Activated T-helper 17 cell treated with anti-CD3 and anti-CD28 coated beads, Interleukin-2, amount 50 U/mL, for 72 hours (primary cell): ENCODE measurements around the gene IL18. TPM values are rescaled to one million over a fixed set of nuclear protein-coding genes. Genes with fewer than 3 reads are reported as not detected.

Source experiments
- ATAC-seq: fragments of 150-1000 bp; cut with Tn5 transposase; replicated peaks from 2 replicates; pipeline ENCODE4 v1.10.0; 2021; ENCODE audit warnings: mild to moderate bottlenecking, moderate library complexity
- H3K27ac Mint-ChIP-seq: one replicate; pipeline ENCODE4 v1.8.0; 2022; ENCODE audit warnings: mixed read lengths
- H3K27me3 Mint-ChIP-seq: one replicate; pipeline ENCODE4 v1.8.0; 2022; ENCODE audit warnings: mixed read lengths
- H3K36me3 Mint-ChIP-seq: one replicate; pipeline ENCODE4 v1.8.0; 2022; ENCODE audit warnings: low read depth, mild to moderate bottlenecking, mixed read lengths
- H3K4me1 Mint-ChIP-seq: one replicate; pipeline ENCODE4 v1.8.0; 2022; ENCODE audit warnings: mixed read lengths
- H3K4me3 Mint-ChIP-seq: one replicate; pipeline ENCODE4 v1.8.0; 2022; ENCODE audit warnings: mild to moderate bottlenecking, mixed read lengths
- H3K9me3 Mint-ChIP-seq: one replicate; pipeline ENCODE4 v1.8.0; 2022; ENCODE audit warnings: mixed read lengths
- total RNA-seq, 2 donors: library from RNA; stranded (reverse); gene quantifications; one replicate each; pipeline ENCODE4 v1.2.3, GENCODE V29; 2022

Gene IL18
- total RNA-seq, 2 donors from 2014 or later, result not detected

DNA sequence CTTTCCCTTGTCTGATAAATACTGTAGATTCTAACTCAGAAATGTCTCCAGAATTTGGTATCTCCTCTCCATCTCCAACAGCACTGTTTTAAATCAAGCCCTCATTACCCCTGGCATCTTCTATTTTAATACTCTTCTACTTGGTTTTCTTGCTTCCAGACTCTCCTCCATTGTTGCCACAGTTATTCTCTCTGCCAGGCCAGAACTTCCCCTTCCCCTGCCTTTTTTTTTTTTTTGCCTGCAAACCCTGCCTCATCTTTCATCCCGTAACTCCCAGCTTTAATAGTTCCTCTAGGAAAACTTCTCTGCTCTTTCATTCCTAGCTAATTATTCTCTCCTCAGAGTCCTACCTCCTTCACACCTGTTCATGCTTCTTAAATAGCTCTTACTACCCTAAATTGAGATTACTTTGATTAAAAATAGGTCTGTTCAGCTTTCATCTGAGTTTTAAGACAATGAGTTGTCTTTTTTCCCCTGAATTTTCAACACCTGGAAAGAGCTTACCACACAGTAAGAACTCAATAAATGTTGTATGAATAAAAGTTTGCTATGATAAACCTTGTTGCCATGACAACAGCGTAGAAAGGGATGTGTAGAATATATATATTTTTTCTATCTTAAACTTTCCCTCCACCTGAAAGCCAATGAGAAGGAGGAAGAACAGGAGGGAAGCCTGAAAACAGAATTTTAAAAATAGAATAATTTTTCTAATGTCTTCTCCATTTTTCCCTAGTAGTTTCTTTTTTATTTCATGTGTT lies 3.6 kb downstream of the IL18 start:
- H3K27ac Mint-ChIP-seq, result no peak overlapping the region
- ATAC-seq, result no peak
- peaks cover 9% of the 10 kb centered on the region for H3K27me3 Mint-ChIP-seq
- H3K36me3 Mint-ChIP-seq, result no peaks in the 10 kb centered on the region
- H3K4me3 Mint-ChIP-seq, result no peak overlapping the region
- H3K4me1 Mint-ChIP-seq, result peaks cover 5% of the 10 kb centered on the region
- H3K9me3 Mint-ChIP-seq, result no peaks in the 10 kb centered on the region

GRCh38 chr11:112159098-112160065 lies 4.5 kb downstream of the IL18 start:
- H3K27me3 Mint-ChIP-seq, result peaks cover 5% of the 10 kb centered on the region
- no peak overlapping the region for H3K27ac Mint-ChIP-seq
- ATAC-seq, result no peak
- H3K9me3 Mint-ChIP-seq, result no peaks in the 10 kb centered on the region
- H3K36me3 Mint-ChIP-seq, result no peaks in the 10 kb centered on the region
- peaks cover 5% of the 10 kb centered on the region for H3K4me1 Mint-ChIP-seq
- no peak overlapping the region for H3K4me3 Mint-ChIP-seq

DNA sequence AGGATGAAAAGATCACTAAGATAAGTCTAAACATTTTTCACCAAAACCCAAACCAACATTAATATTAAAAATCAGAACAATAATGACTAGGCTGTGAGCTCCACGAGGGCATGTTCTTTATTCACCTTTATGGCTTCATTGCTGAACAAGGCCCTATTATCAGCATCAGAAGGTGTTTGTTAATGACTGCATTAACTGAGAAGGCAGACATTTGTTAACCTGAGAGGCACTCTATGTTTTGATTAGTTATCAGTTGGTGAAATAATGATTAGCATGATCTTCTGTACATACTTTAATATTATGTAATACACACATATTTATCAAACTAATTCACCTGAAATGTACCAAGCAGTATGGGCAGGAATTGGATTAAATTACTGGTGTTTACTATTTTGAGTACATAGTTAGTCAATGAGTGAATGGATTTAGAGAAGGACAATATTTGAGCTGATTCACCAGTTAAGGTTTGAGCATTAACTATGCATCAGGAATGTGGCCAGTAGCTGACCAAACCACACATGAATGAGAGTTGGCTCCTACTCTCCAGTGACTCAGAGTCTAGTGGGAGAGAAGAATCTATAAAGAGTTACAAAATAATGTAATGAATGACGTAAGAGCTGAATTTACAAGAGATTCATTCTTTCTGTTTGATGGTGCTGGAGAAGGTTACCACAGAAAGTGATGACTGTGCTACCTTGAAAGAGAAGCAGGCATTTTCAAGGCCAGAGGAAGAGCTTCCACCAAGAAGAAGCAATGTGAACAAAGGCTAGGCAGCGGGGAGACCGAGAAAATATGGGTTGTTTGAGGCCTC lies 6.7 kb downstream of the IL18 start:
- Mint-ChIP-seq H3K36me3 (no peaks in the 10 kb centered on the region), H3K27me3 (no peaks in the 10 kb centered on the region), H3K4me1 (peaks cover 5% of the 10 kb centered on the region), H3K4me3 (no peak overlapping the region), H3K9me3 (no peaks in the 10 kb centered on the region), H3K27ac (no peak overlapping the region)
- peak; percentile 98 for ATAC-seq

- no peaks in the 10 kb centered on the region for H3K9me3 Mint-ChIP-seq
These were observed 7.5 kb downstream of the IL18 start for GRCh38 chr11:112156153-112156955.

GRCh38 chr11:112150517-112150916 lies 13.4 kb downstream of the IL18 start:
- H3K36me3 Mint-ChIP-seq, result no peaks in the 10 kb centered on the region
- H3K4me1 Mint-ChIP-seq, result no peaks in the 10 kb centered on the region
- no peaks in the 10 kb centered on the region for H3K27me3 Mint-ChIP-seq
- H3K27ac Mint-ChIP-seq, result no peak overlapping the region
- no peak overlapping the region for H3K4me3 Mint-ChIP-seq
- H3K9me3 Mint-ChIP-seq, result no peaks in the 10 kb centered on the region
- ATAC-seq, result no peak

More at GRCh38 chr11:112156153-112156955, 7.5 kb downstream of the IL18 start:
- no peak overlapping the region for H3K4me3 Mint-ChIP-seq
- H3K36me3 Mint-ChIP-seq, result no peaks in the 10 kb centered on the region
- H3K4me1 Mint-ChIP-seq, result peaks cover 5% of the 10 kb centered on the region
- H3K27ac Mint-ChIP-seq, result no peak overlapping the region
- H3K27me3 Mint-ChIP-seq, result no peaks in the 10 kb centered on the region
- ATAC-seq, result no peak

GRCh38 chr11:112143597-112143996 lies 20.3 kb downstream of the IL18 start:
- Mint-ChIP-seq H3K27ac (no peak overlapping the region), H3K9me3 (peaks cover 7% of the 10 kb centered on the region), H3K27me3 (no peaks in the 10 kb centered on the region), H3K4me1 (no peaks in the 10 kb centered on the region), H3K4me3 (no peak overlapping the region), H3K36me3 (no peaks in the 10 kb centered on the region)
- ATAC-seq, result no peak

DNA sequence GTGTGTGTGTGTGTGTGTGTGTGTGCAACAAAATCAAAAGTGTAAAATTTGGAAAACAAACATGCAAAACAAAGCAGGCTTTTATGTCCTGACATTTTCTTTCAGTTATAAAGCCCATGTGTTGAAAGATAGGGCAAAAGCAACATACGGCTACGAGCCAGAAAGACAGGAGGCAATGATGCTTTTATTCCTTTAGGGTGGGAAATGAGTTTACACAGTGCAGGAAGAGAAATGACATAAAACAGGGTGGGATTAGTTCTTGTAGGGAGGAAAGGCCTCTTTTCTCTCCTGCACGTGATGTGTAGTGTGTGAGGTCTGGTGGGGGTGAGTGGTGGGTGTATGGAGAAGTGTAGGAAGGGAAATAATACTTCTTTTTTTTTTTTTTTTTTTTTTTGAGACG lies 29.4 kb downstream of the IL18 start:
- no peaks in the 10 kb centered on the region for H3K4me1 Mint-ChIP-seq
- H3K9me3 Mint-ChIP-seq, result no peaks in the 10 kb centered on the region
- H3K27me3 Mint-ChIP-seq, result no peaks in the 10 kb centered on the region
- no peaks in the 10 kb centered on the region for H3K36me3 Mint-ChIP-seq
- ATAC-seq, result no peak
- no peak overlapping the region for H3K4me3 Mint-ChIP-seq
- no peak overlapping the region for H3K27ac Mint-ChIP-seq

DNA sequence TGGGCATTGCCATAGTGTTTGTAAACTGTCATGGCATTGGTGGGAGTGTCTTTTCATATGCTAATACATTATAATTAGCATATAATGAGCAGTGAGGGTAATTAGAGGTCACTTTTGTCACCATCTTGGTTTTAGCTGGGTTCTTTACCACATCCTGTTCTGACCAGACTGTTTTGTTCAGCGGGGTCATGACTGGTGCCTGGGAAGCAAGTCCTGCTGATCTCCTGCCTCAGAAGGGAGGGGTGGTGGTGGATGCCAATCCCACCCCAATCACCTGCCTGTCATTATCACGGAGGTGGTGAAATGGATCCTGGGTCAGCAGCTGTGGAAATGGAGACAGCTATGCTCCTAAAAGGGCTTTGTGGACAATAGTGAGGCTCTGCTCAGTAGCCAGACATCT lies 31.2 kb downstream of the IL18 start:
- no peak overlapping the region for H3K27ac Mint-ChIP-seq
- ATAC-seq, result no peak
- H3K36me3 Mint-ChIP-seq, result no peaks in the 10 kb centered on the region
- H3K4me3 Mint-ChIP-seq, result no peak overlapping the region
- no peaks in the 10 kb centered on the region for H3K9me3 Mint-ChIP-seq
- no peaks in the 10 kb centered on the region for H3K27me3 Mint-ChIP-seq
- no peaks in the 10 kb centered on the region for H3K4me1 Mint-ChIP-seq

- ATAC-seq, result no peak
- Mint-ChIP-seq H3K27me3 (no peaks in the 10 kb centered on the region), H3K4me1 (no peaks in the 10 kb centered on the region), H3K4me3 (no peak overlapping the region), H3K27ac (no peak overlapping the region), H3K36me3 (no peaks in the 10 kb centered on the region), H3K9me3 (no peaks in the 10 kb centered on the region)
These were observed 34.2 kb downstream of the IL18 start for GRCh38 chr11:112129656-112130055.

DNA sequence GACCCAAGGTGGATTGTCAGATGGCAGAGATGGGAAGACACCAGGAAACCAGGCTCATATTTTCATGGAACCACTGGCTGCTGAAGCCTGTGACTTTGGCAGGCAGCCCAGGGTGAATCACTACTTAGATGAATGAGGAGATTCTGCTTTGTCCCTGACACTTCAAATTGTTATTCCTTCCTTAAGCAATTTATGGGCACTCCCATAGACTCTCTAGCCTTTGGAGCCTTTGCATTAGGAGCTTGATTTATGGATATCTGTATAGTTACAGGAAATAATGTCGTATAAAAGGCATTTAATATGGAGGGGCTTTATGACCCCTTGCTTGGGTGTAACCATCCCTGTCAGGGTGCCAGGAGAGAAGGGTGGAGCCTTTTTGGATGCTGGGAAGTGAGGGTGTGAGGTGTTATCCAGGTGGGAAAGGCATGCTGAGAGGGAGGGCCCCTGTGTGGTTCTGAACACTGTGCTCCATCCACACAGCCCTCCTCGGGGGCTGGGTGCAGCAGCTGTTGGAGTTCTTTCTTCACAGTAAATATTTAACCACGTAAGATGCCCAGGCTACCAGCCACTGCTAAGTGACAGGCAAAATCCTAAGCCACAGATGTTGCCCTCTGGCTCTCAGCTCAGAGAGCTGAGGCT lies 35.3 kb downstream of the IL18 start:
- no peaks in the 10 kb centered on the region for H3K9me3 Mint-ChIP-seq
- no peaks in the 10 kb centered on the region for H3K36me3 Mint-ChIP-seq
- no peak overlapping the region for H3K27ac Mint-ChIP-seq
- H3K27me3 Mint-ChIP-seq, result no peaks in the 10 kb centered on the region
- no peaks in the 10 kb centered on the region for H3K4me1 Mint-ChIP-seq
- H3K4me3 Mint-ChIP-seq, result no peak overlapping the region
- ATAC-seq, result no peak

GRCh38 chr11:112127056-112127455 lies 36.8 kb downstream of the IL18 start:
- no peak for ATAC-seq
- Mint-ChIP-seq H3K27me3 (no peaks in the 10 kb centered on the region), H3K9me3 (no peaks in the 10 kb centered on the region), H3K27ac (peak overlapping the region; percentile 0), H3K4me3 (no peak overlapping the region), H3K4me1 (no peaks in the 10 kb centered on the region), H3K36me3 (no peaks in the 10 kb centered on the region)

GRCh38 chr11:112123129-112123528 lies 40.8 kb downstream of the IL18 start:
- H3K9me3 Mint-ChIP-seq, result no peaks in the 10 kb centered on the region
- H3K4me1 Mint-ChIP-seq, result no peaks in the 10 kb centered on the region
- H3K36me3 Mint-ChIP-seq, result no peaks in the 10 kb centered on the region
- H3K27me3 Mint-ChIP-seq, result no peaks in the 10 kb centered on the region
- H3K27ac Mint-ChIP-seq, result no peak overlapping the region
- H3K4me3 Mint-ChIP-seq, result no peak overlapping the region
- no peak for ATAC-seq

GRCh38 chr11:112121981-112122615 lies 41.8 kb downstream of the IL18 start:
- ATAC-seq, result no peak
- H3K27me3 Mint-ChIP-seq, result no peaks in the 10 kb centered on the region
- H3K4me3 Mint-ChIP-seq, result no peak overlapping the region
- H3K9me3 Mint-ChIP-seq, result no peaks in the 10 kb centered on the region
- H3K27ac Mint-ChIP-seq, result no peak overlapping the region
- no peaks in the 10 kb centered on the region for H3K4me1 Mint-ChIP-seq
- no peaks in the 10 kb centered on the region for H3K36me3 Mint-ChIP-seq
